Measurements from ENCODE around the gene NETO1.

The NETO1 gene

GRCh38 chr18:72822202-72822601, 45.6 kb downstream of the NETO1 start:
- no peak overlapping the region for H3K4me3 Mint-ChIP-seq
- no peaks in the 10 kb centered on the region for H3K36me3 Mint-ChIP-seq (ENCODE audit: low read depth)
- H3K4me1 Mint-ChIP-seq (ENCODE audit: low read depth), result no peaks in the 10 kb centered on the region
- H3K27ac Mint-ChIP-seq, result no peak overlapping the region
- H3K27me3 Mint-ChIP-seq (ENCODE audit: low read depth), result no peaks in the 10 kb centered on the region
- H3K9me3 Mint-ChIP-seq, result no peaks in the 10 kb centered on the region

- no peaks in the 10 kb centered on the region for H3K9me3 Mint-ChIP-seq
- H3K27me3 Mint-ChIP-seq (ENCODE audit: low read depth), result no peaks in the 10 kb centered on the region
- no peaks in the 10 kb centered on the region for H3K4me1 Mint-ChIP-seq (ENCODE audit: low read depth)
- H3K36me3 Mint-ChIP-seq (ENCODE audit: low read depth), result no peaks in the 10 kb centered on the region
- no peak overlapping the region for H3K27ac Mint-ChIP-seq
- no peak overlapping the region for H3K4me3 Mint-ChIP-seq
Observed at GRCh38 chr18:72820571-72820970, 47.2 kb downstream of the NETO1 start.

GRCh38 chr18:72819050-72819449, 48.7 kb downstream of the NETO1 start:
- H3K4me3 Mint-ChIP-seq, result no peak overlapping the region
- no peaks in the 10 kb centered on the region for H3K36me3 Mint-ChIP-seq (ENCODE audit: low read depth)
- H3K4me1 Mint-ChIP-seq (ENCODE audit: low read depth), result no peaks in the 10 kb centered on the region
- no peaks in the 10 kb centered on the region for H3K27me3 Mint-ChIP-seq (ENCODE audit: low read depth)
- no peak overlapping the region for H3K27ac Mint-ChIP-seq
- no peaks in the 10 kb centered on the region for H3K9me3 Mint-ChIP-seq

GRCh38 chr18:72811047-72811446, 56.7 kb downstream of the NETO1 start:
- H3K4me1 Mint-ChIP-seq (ENCODE audit: low read depth), result no peaks in the 10 kb centered on the region
- no peaks in the 10 kb centered on the region for H3K27me3 Mint-ChIP-seq (ENCODE audit: low read depth)
- H3K36me3 Mint-ChIP-seq (ENCODE audit: low read depth), result no peaks in the 10 kb centered on the region
- peaks cover 3% of the 10 kb centered on the region for H3K9me3 Mint-ChIP-seq
- H3K27ac Mint-ChIP-seq, result no peak overlapping the region
- no peak overlapping the region for H3K4me3 Mint-ChIP-seq

GRCh38 chr18:72808680-72809079, 59.1 kb downstream of the NETO1 start:
- Mint-ChIP-seq H3K9me3 (peaks cover 3% of the 10 kb centered on the region), H3K4me3 (no peak overlapping the region), H3K27ac (no peak overlapping the region), H3K36me3 (ENCODE audit: low read depth) (no peaks in the 10 kb centered on the region), H3K4me1 (ENCODE audit: low read depth) (no peaks in the 10 kb centered on the region), H3K27me3 (ENCODE audit: low read depth) (no peaks in the 10 kb centered on the region)

GRCh38 chr18:72799106-72799505, 68.7 kb downstream of the NETO1 start:
- no peaks in the 10 kb centered on the region for H3K4me1 Mint-ChIP-seq (ENCODE audit: low read depth)
- H3K9me3 Mint-ChIP-seq, result no peaks in the 10 kb centered on the region
- H3K27me3 Mint-ChIP-seq (ENCODE audit: low read depth), result no peaks in the 10 kb centered on the region
- no peak overlapping the region for H3K27ac Mint-ChIP-seq
- no peak overlapping the region for H3K4me3 Mint-ChIP-seq
- H3K36me3 Mint-ChIP-seq (ENCODE audit: low read depth), result no peaks in the 10 kb centered on the region

GRCh38 chr18:72783530-72783929, 84.3 kb downstream of the NETO1 start:
- no peak overlapping the region for H3K4me3 Mint-ChIP-seq
- no peaks in the 10 kb centered on the region for H3K4me1 Mint-ChIP-seq (ENCODE audit: low read depth)
- no peaks in the 10 kb centered on the region for H3K36me3 Mint-ChIP-seq (ENCODE audit: low read depth)
- H3K27me3 Mint-ChIP-seq (ENCODE audit: low read depth), result no peaks in the 10 kb centered on the region
- no peak overlapping the region for H3K27ac Mint-ChIP-seq
- H3K9me3 Mint-ChIP-seq, result no peaks in the 10 kb centered on the region

GRCh38 chr18:72774914-72775313, 92.9 kb downstream of the NETO1 start:
- H3K4me3 Mint-ChIP-seq, result no peak overlapping the region
- no peaks in the 10 kb centered on the region for H3K36me3 Mint-ChIP-seq (ENCODE audit: low read depth)
- no peak overlapping the region for H3K27ac Mint-ChIP-seq
- no peaks in the 10 kb centered on the region for H3K9me3 Mint-ChIP-seq
- H3K27me3 Mint-ChIP-seq (ENCODE audit: low read depth), result no peaks in the 10 kb centered on the region
- H3K4me1 Mint-ChIP-seq (ENCODE audit: low read depth), result no peaks in the 10 kb centered on the region

- Mint-ChIP-seq H3K27ac (no peak overlapping the region), H3K36me3 (ENCODE audit: low read depth) (no peaks in the 10 kb centered on the region), H3K27me3 (ENCODE audit: low read depth) (no peaks in the 10 kb centered on the region), H3K4me3 (no peak overlapping the region), H3K9me3 (no peaks in the 10 kb centered on the region), H3K4me1 (ENCODE audit: low read depth) (no peaks in the 10 kb centered on the region)
Observed at GRCh38 chr18:72772916-72773315, 94.9 kb downstream of the NETO1 start.

- H3K9me3 Mint-ChIP-seq, result no peaks in the 10 kb centered on the region
- H3K4me1 Mint-ChIP-seq (ENCODE audit: low read depth), result no peaks in the 10 kb centered on the region
- no peak overlapping the region for H3K4me3 Mint-ChIP-seq
- H3K27me3 Mint-ChIP-seq (ENCODE audit: low read depth), result no peaks in the 10 kb centered on the region
- no peak overlapping the region for H3K27ac Mint-ChIP-seq
- no peaks in the 10 kb centered on the region for H3K36me3 Mint-ChIP-seq (ENCODE audit: low read depth)
Observed at GRCh38 chr18:72768681-72769229, 99.0 kb downstream of the NETO1 start.

GRCh38 chr18:72762515-72763122, 105.2 kb downstream of the NETO1 start:
- H3K4me1 Mint-ChIP-seq (ENCODE audit: low read depth), result no peaks in the 10 kb centered on the region
- no peaks in the 10 kb centered on the region for H3K9me3 Mint-ChIP-seq
- H3K4me3 Mint-ChIP-seq, result no peak overlapping the region
- H3K36me3 Mint-ChIP-seq (ENCODE audit: low read depth), result no peaks in the 10 kb centered on the region
- H3K27me3 Mint-ChIP-seq (ENCODE audit: low read depth), result no peaks in the 10 kb centered on the region
- H3K27ac Mint-ChIP-seq, result no peak overlapping the region

- Mint-ChIP-seq H3K36me3 (ENCODE audit: low read depth) (no peaks in the 10 kb centered on the region), H3K9me3 (no peaks in the 10 kb centered on the region), H3K4me3 (no peak overlapping the region), H3K27ac (no peak overlapping the region), H3K4me1 (ENCODE audit: low read depth) (no peaks in the 10 kb centered on the region), H3K27me3 (ENCODE audit: low read depth) (no peaks in the 10 kb centered on the region)
Observed at GRCh38 chr18:72752220-72752619, 115.6 kb downstream of the NETO1 start.

- Mint-ChIP-seq H3K27me3 (ENCODE audit: low read depth) (no peaks in the 10 kb centered on the region), H3K4me3 (no peak overlapping the region), H3K27ac (no peak overlapping the region), H3K4me1 (ENCODE audit: low read depth) (no peaks in the 10 kb centered on the region), H3K36me3 (ENCODE audit: low read depth) (no peaks in the 10 kb centered on the region), H3K9me3 (no peaks in the 10 kb centered on the region)
Observed at GRCh38 chr18:72742002-72742401, 125.8 kb downstream of the NETO1 start.

GRCh38 chr18:72738136-72738535, 129.7 kb downstream of the NETO1 start:
- H3K27me3 Mint-ChIP-seq (ENCODE audit: low read depth), result no peaks in the 10 kb centered on the region
- H3K36me3 Mint-ChIP-seq (ENCODE audit: low read depth), result no peaks in the 10 kb centered on the region
- H3K4me3 Mint-ChIP-seq, result no peak overlapping the region
- H3K9me3 Mint-ChIP-seq, result no peaks in the 10 kb centered on the region
- H3K27ac Mint-ChIP-seq, result no peak overlapping the region
- no peaks in the 10 kb centered on the region for H3K4me1 Mint-ChIP-seq (ENCODE audit: low read depth)

- Mint-ChIP-seq H3K9me3 (no peaks in the 10 kb centered on the region), H3K36me3 (ENCODE audit: low read depth) (no peaks in the 10 kb centered on the region), H3K27me3 (ENCODE audit: low read depth) (no peaks in the 10 kb centered on the region), H3K4me3 (no peak overlapping the region), H3K4me1 (ENCODE audit: low read depth) (no peaks in the 10 kb centered on the region), H3K27ac (no peak overlapping the region)
Observed at GRCh38 chr18:72727776-72728175, 140.0 kb downstream of the NETO1 start.

All from T-helper 1 cell treated with Interleukin-12 subunit alpha and Interleukin-12 subunit beta and Interleukin-4 antibody, amounts not matched to agents 30 μg/mL and 1 μg/mL, for 36 hours (primary cell).